Activated T-helper 1 cell treated with anti-CD3 and anti-CD28 coated beads, Interleukin-12 subunit alpha, Interleukin-12 subunit beta, Interleukin-2, Interleukin-4 antibody, amounts not matched to agents 30 ng/mL and 10 ng/mL and 1 ng/mL, durations not matched to agents 14 hours and 24 hours and 36 hours (primary cell): ENCODE measurements around the gene LHX5. TPM values are rescaled to one million over a fixed set of nuclear protein-coding genes. Genes with fewer than 3 reads are reported as not detected.

Experiments
- DNase-seq: peaks from one replicate; pipeline ENCODE4 v3.0.0; 2021; ENCODE audit warnings: low spot score
- H3K27ac Mint-ChIP-seq: one replicate; pipeline ENCODE4 v1.8.0; 2021; ENCODE audit warnings: mild to moderate bottlenecking, mixed read lengths
- H3K27me3 Mint-ChIP-seq: one replicate; pipeline ENCODE4 v1.8.0; 2022; ENCODE audit warnings: mild to moderate bottlenecking, moderate library complexity, mixed read lengths; ENCODE audit not compliant: insufficient read depth
- H3K36me3 Mint-ChIP-seq: one replicate; pipeline ENCODE4 v1.8.0; 2021; ENCODE audit warnings: low read depth, mixed read lengths
- H3K4me1 Mint-ChIP-seq: one replicate; pipeline ENCODE4 v1.8.0; 2021; ENCODE audit warnings: low read depth, mixed read lengths
- H3K4me3 Mint-ChIP-seq: one replicate; pipeline ENCODE4 v1.8.0; 2021; ENCODE audit warnings: mild to moderate bottlenecking, moderate library complexity, mixed read lengths
- H3K9me3 Mint-ChIP-seq: one replicate; pipeline ENCODE4 v1.8.0; 2021; ENCODE audit warnings: mixed read lengths
- intact Hi-C: fragments of 100-400 bp; cut with micrococcal nuclease; formaldehyde crosslinking; loops from one replicate; pipeline ENCODE4 v1.15.1; 2024
- total RNA-seq: library from RNA; stranded (reverse); gene quantifications from 2 replicates; pipeline ENCODE4 v1.2.3, GENCODE V29; 2022

Gene LHX5
- total RNA-seq, 1 donor from 2014 or later = not detected

- no peaks in the 10 kb centered on the region for H3K9me3 Mint-ChIP-seq
- intact Hi-C loops = loop anchor here (1.0 to 10.0 kb wide), 3 partner anchors 113 to 380 kb away; no protein-coding TSS in a partner anchor
- H3K4me3 Mint-ChIP-seq = no peak overlapping the region
- H3K27ac Mint-ChIP-seq = no peak overlapping the region
- peak; percentile 25 for DNase-seq
- H3K27me3 Mint-ChIP-seq = peaks cover 1% of the 10 kb centered on the region
- H3K4me1 Mint-ChIP-seq = peaks cover 11% of the 10 kb centered on the region
- H3K36me3 Mint-ChIP-seq = no peaks in the 10 kb centered on the region
Measured at GRCh38 chr12:113424915-113425823, 46.5 kb downstream of the LHX5 start.

GRCh38 chr12:113424456-113424855 lies 47.2 kb downstream of the LHX5 start:
- intact Hi-C loops = loop anchor here (10.0 kb wide), 1 partner anchor 380 kb away; no protein-coding TSS in a partner anchor
- H3K27ac Mint-ChIP-seq = no peak overlapping the region

GRCh38 chr12:113422886-113423669 lies 48.6 kb downstream of the LHX5 start:
- DNase-seq = no peak
- no peaks in the 10 kb centered on the region for H3K36me3 Mint-ChIP-seq
- H3K27me3 Mint-ChIP-seq = peaks cover 4% of the 10 kb centered on the region
- no peaks in the 10 kb centered on the region for H3K9me3 Mint-ChIP-seq
- peak overlapping the region; percentile 30 for H3K4me3 Mint-ChIP-seq
- intact Hi-C loops = loop anchor here (1.0 to 10.0 kb wide), 3 partner anchors 64 to 378 kb away; partner anchors contain the start of genes PLBD2 and SLC8B1
- peaks cover 11% of the 10 kb centered on the region for H3K4me1 Mint-ChIP-seq
- peak overlapping the region; percentile 18 for H3K27ac Mint-ChIP-seq

More at GRCh38 chr12:113424456-113424855, 47.2 kb downstream of the LHX5 start:
- Mint-ChIP-seq H3K36me3 (no peaks in the 10 kb centered on the region), H3K27me3 (peaks cover 4% of the 10 kb centered on the region), H3K4me1 (peaks cover 11% of the 10 kb centered on the region), H3K4me3 (no peak overlapping the region), H3K9me3 (no peaks in the 10 kb centered on the region)
- no peak for DNase-seq

- DNase-seq = peak; percentile 17
- Mint-ChIP-seq H3K9me3 (no peaks in the 10 kb centered on the region), H3K27ac (peak within 1 kb of the TSS; percentile 79), H3K4me1 (peaks cover 11% of the 10 kb centered on the region), H3K36me3 (no peaks in the 10 kb centered on the region), H3K27me3 (peaks cover 4% of the 10 kb centered on the region), H3K4me3 (peak within 1 kb of the TSS; percentile 81)
- intact Hi-C loops = loop anchor here (1.0 to 10.0 kb wide), 3 partner anchors 63 to 377 kb away; partner anchors contain the start of genes PLBD2 and SLC8B1
Measured at GRCh38 chr12:113422030-113422885, 49.4 kb downstream of the LHX5 start, which contains the start of gene SDSL. SDSL (plus strand) TSS chr12:113422380; CDS start chr12:113427983, 5,603 bp downstream.

- Mint-ChIP-seq H3K4me1 (peaks cover 11% of the 10 kb centered on the region), H3K4me3 (no peak overlapping the region), H3K27ac (no peak overlapping the region), H3K27me3 (peaks cover 10% of the 10 kb centered on the region), H3K36me3 (no peaks in the 10 kb centered on the region), H3K9me3 (no peaks in the 10 kb centered on the region)
- DNase-seq = no peak
- intact Hi-C loops = loop anchor here (10.0 kb wide), 1 partner anchor 376 kb away; no protein-coding TSS in a partner anchor
Measured at GRCh38 chr12:113420996-113421595, 50.6 kb downstream of the LHX5 start.

- H3K4me1 Mint-ChIP-seq = peaks cover 11% of the 10 kb centered on the region
- DNase-seq = no peak
- H3K36me3 Mint-ChIP-seq = no peaks in the 10 kb centered on the region
- H3K27ac Mint-ChIP-seq = no peak overlapping the region
- intact Hi-C loops = no loop called here
- H3K27me3 Mint-ChIP-seq = peaks cover 13% of the 10 kb centered on the region
- no peak overlapping the region for H3K4me3 Mint-ChIP-seq
- H3K9me3 Mint-ChIP-seq = no peaks in the 10 kb centered on the region
Measured at GRCh38 chr12:113418213-113418879, 53.3 kb downstream of the LHX5 start.

GRCh38 chr12:113416091-113416754 lies 55.4 kb downstream of the LHX5 start:
- DNase-seq = no peak
- H3K27me3 Mint-ChIP-seq = peaks cover 14% of the 10 kb centered on the region
- H3K36me3 Mint-ChIP-seq = no peaks in the 10 kb centered on the region
- no peaks in the 10 kb centered on the region for H3K4me1 Mint-ChIP-seq
- intact Hi-C loops = no loop called here
- no peak overlapping the region for H3K27ac Mint-ChIP-seq
- H3K9me3 Mint-ChIP-seq = no peaks in the 10 kb centered on the region
- no peak overlapping the region for H3K4me3 Mint-ChIP-seq

- no peak overlapping the region for H3K4me3 Mint-ChIP-seq
- DNase-seq = no peak
- no peaks in the 10 kb centered on the region for H3K36me3 Mint-ChIP-seq
- peaks cover 15% of the 10 kb centered on the region for H3K27me3 Mint-ChIP-seq
- no peaks in the 10 kb centered on the region for H3K9me3 Mint-ChIP-seq
- no peak overlapping the region for H3K27ac Mint-ChIP-seq
- intact Hi-C loops = no loop called here
- H3K4me1 Mint-ChIP-seq = no peaks in the 10 kb centered on the region
Measured at GRCh38 chr12:113414519-113415038, 57.1 kb downstream of the LHX5 start.

- Mint-ChIP-seq H3K4me3 (no peak overlapping the region), H3K36me3 (no peaks in the 10 kb centered on the region), H3K27me3 (peaks cover 15% of the 10 kb centered on the region), H3K9me3 (no peaks in the 10 kb centered on the region), H3K27ac (no peak overlapping the region), H3K4me1 (no peaks in the 10 kb centered on the region)
- no peak for DNase-seq
- intact Hi-C loops = no loop called here
Measured at GRCh38 chr12:113413488-113413939, 58.2 kb downstream of the LHX5 start.
